Liver (tissue), 9 donors: ENCODE data around the gene PARD3. TPM values are rescaled to one million over a fixed set of nuclear protein-coding genes. Genes with fewer than 3 reads are reported as not detected.

Experiments
- DNase-seq: peaks from one replicate; pipeline ENCODE4 v3.0.0-alpha.2; 2017; ENCODE audit warnings: low spot score
- H3K27ac ChIP-seq, 2 donors: one replicate each; pipeline ENCODE4 v1.7.0; 2013; ENCODE audit warnings: inconsistent platforms in 2 of 2, low read length in 2 of 2, control low read depth in 1 of 2, low read depth in 1 of 2, mild to moderate bottlenecking in 1 of 2
- H3K27me3 ChIP-seq, 4 donors: one replicate each; pipeline versions ENCODE4 v1.6.1 to v1.7.0; 2013; ENCODE audit warnings: low read length in 3 of 4, inconsistent platforms in 1 of 4, mild to moderate bottlenecking in 1 of 4, moderate library complexity in 1 of 4; ENCODE audit not compliant: control insufficient read depth in 4 of 4, insufficient read depth in 4 of 4
- H3K36me3 ChIP-seq, 4 donors: one replicate each; pipeline versions ENCODE4 v1.6.1 to v1.7.0; 2013; ENCODE audit warnings: low read length in 3 of 4, mild to moderate bottlenecking in 3 of 4, low read depth in 1 of 4, moderate library complexity in 1 of 4; ENCODE audit not compliant: control insufficient read depth in 4 of 4, insufficient read depth in 3 of 4
- H3K4me1 ChIP-seq, 4 donors: one replicate each; pipeline versions ENCODE4 v1.6.1 to v1.7.0; 2013; ENCODE audit warnings: low read length in 3 of 4, mild to moderate bottlenecking in 3 of 4, moderate library complexity in 1 of 4; ENCODE audit not compliant: control insufficient read depth in 4 of 4, insufficient read depth in 4 of 4
- H3K4me3 ChIP-seq, 3 donors: one replicate each; pipeline versions ENCODE4 v1.6.1 to v1.7.0; 2013; ENCODE audit warnings: low read length in 3 of 3, control low read depth in 1 of 3, low read depth in 1 of 3, mild to moderate bottlenecking in 1 of 3
- H3K9ac ChIP-seq, 2 donors: one replicate each; pipeline ENCODE4 v1.7.0; 2013; ENCODE audit warnings: low read length in 2 of 2, mild to moderate bottlenecking in 2 of 2, moderate library complexity in 2 of 2, control low read depth in 1 of 2, low read depth in 1 of 2
- H3K9me3 ChIP-seq, 4 donors: one replicate each; pipeline versions ENCODE4 v1.6.1 to v1.7.0; 2013; ENCODE audit warnings: low read length in 3 of 4; ENCODE audit not compliant: control insufficient read depth in 4 of 4
- ATF3 ChIP-seq: IDR thresholded peaks from 2 replicates; pipeline ENCODE4 v1.6.1; 2016; ENCODE audit warnings: antibody characterized with exemption
- CTCF ChIP-seq: fragments of 150-350 bp; IDR thresholded peaks from 2 replicates; pipeline ENCODE4 v1.5.1; 2017; ENCODE audit warnings: improper control_type of control experiment, low read depth, low read length; ENCODE audit not compliant: missing input control
- EGR1 ChIP-seq, 2 donors: IDR thresholded peaks; 2 replicates each; pipeline ENCODE4 v1.6.1; 2016 to 2018; ENCODE audit warnings: antibody characterized with exemption in 2 of 2, low read depth in 2 of 2
- FOXA1 ChIP-seq: IDR thresholded peaks from 2 replicates; pipeline ENCODE4 v1.6.1; 2016; ENCODE audit warnings: antibody characterized with exemption
- FOXA2 ChIP-seq: IDR thresholded peaks from 2 replicates; pipeline ENCODE4 v1.6.1; 2016; ENCODE audit warnings: antibody characterized with exemption
- GABPA ChIP-seq, 2 donors: IDR thresholded peaks in 1 of 2; conservative IDR thresholded peaks in 1 of 2; 2 replicates each; pipeline ENCODE4 v1.6.1; 2016; ENCODE audit warnings: antibody characterized with exemption in 2 of 2, mild to moderate bottlenecking in 1 of 2, moderate library complexity in 1 of 2
- HNF4A ChIP-seq, 2 donors: conservative IDR thresholded peaks; 2 replicates each; pipeline ENCODE4 v1.6.1; 2016; ENCODE audit warnings: antibody characterized with exemption in 2 of 2, mild to moderate bottlenecking in 2 of 2
- HNF4G ChIP-seq: IDR thresholded peaks from 2 replicates; pipeline ENCODE4 v1.6.1; 2016; ENCODE audit warnings: antibody characterized with exemption
- JUND ChIP-seq, 2 donors: IDR thresholded peaks; 2 replicates each; pipeline ENCODE4 v1.6.1; 2016; ENCODE audit warnings: antibody characterized with exemption in 2 of 2
- MAX ChIP-seq: IDR thresholded peaks from 2 replicates; pipeline ENCODE4 v1.6.1; 2016; ENCODE audit warnings: antibody characterized with exemption
- NR2F2 ChIP-seq: IDR thresholded peaks from 2 replicates; pipeline ENCODE4 v1.6.1; 2016; ENCODE audit warnings: antibody characterized with exemption
- RAD21 ChIP-seq, 2 donors: IDR thresholded peaks; 2 replicates each; pipeline ENCODE4 v1.6.1; 2016; ENCODE audit warnings: antibody characterized with exemption in 2 of 2, mild to moderate bottlenecking in 2 of 2
- REST ChIP-seq: IDR thresholded peaks from 2 replicates; pipeline ENCODE4 v1.6.1; 2016; ENCODE audit warnings: antibody characterized with exemption, mild to moderate bottlenecking
- RXRA ChIP-seq, 2 donors: IDR thresholded peaks; 2 replicates each; pipeline ENCODE4 v1.6.1; 2017 to 2018; ENCODE audit warnings: antibody characterized with exemption in 2 of 2, mild to moderate bottlenecking in 1 of 2
- SP1 ChIP-seq: IDR thresholded peaks from 2 replicates; pipeline ENCODE4 v1.6.1; 2018; ENCODE audit warnings: antibody characterized with exemption, mild to moderate bottlenecking
- TAF1 ChIP-seq: conservative IDR thresholded peaks from 2 replicates; pipeline ENCODE4 v1.6.1; 2016; ENCODE audit warnings: antibody characterized with exemption, mild to moderate bottlenecking
- YY1 ChIP-seq: IDR thresholded peaks from 2 replicates; pipeline ENCODE4 v1.6.1; 2016; ENCODE audit warnings: antibody characterized with exemption, mild to moderate bottlenecking
- ZBTB33 ChIP-seq: IDR thresholded peaks from 2 replicates; pipeline ENCODE4 v1.6.1; 2016; ENCODE audit warnings: antibody characterized with exemption
- WGBS: extraction: QIAGEN DNeasy Blood & Tissue Kit; methylation state at CpG from one replicate; pipeline ENCODE4 v1.1.7; 2013; 5-methylcytosine and 5-hydroxymethylcytosine counted together
- polyA plus RNA-seq, 2 donors: library from polyadenylated mRNA; stranded (reverse) in 1 of 2; unstranded in 1 of 2; fragments of 200-250 nt in 1 of 2; fragments of >200 nt in 1 of 2; fragmentation: Nextera tagmentation in 1 of 2; extraction: Ambion mirVana in 1 of 2; gene quantifications; one replicate each; pipeline versions ENCODE4 v1.2.1 to v1.2.3, GENCODE V29; 2013 to 2015
- total RNA-seq, 2 donors: library from RNA; depleted of rRNA; stranded (reverse); fragments of >200 nt; gene quantifications; one replicate each; pipeline ENCODE4 v1.2.3, GENCODE V29; 2014
- donor health status: healthy.
- donor health status: healthy.
- donor health status: healthy.
- donor health status: healthy.
- donor health status: healthy.

Gene PARD3
- total and polyA plus RNA-seq, 4 donors: 12.3 to 43.8 (median 13.5) TPM

GRCh38 chr10:34479520-34480179, 335.4 kb downstream of the PARD3 start:
- DNase-seq: no peak
- no peak for TF ChIP-seq EGR1 (IDR thresholded peaks at IDR 0.05; ENCODE audit: low read depth in 2 of 2)
- TF ChIP-seq GABPA (IDR thresholded peaks at IDR 0.05 in 1 of 2, conservative IDR thresholded peaks at IDR 0.05 in 1 of 2): no peak
- peak; percentile 58 for TF ChIP-seq YY1
- TF ChIP-seq REST: no peak
- peak; percentile 76 to 78 for TF ChIP-seq HNF4A (conservative IDR thresholded peaks at IDR 0.05)
- peak; percentile 44 for TF ChIP-seq HNF4G
- peak; percentile 33 for TF ChIP-seq MAX
- peak; percentile 56 for TF ChIP-seq SP1
- peak; percentile 14 for TF ChIP-seq FOXA1
- peak; percentile 40 to 51 for TF ChIP-seq RXRA (IDR thresholded peaks at IDR 0.05)
- TF ChIP-seq RAD21 (IDR thresholded peaks at IDR 0.05): peak in 1 of 2 donors; percentile 26
- no peak for TF ChIP-seq CTCF

GRCh38 chr10:34477249-34477648, 337.8 kb downstream of the PARD3 start:
- no peak overlapping the region for H3K27ac ChIP-seq
- peaks cover 0 to 3% (median 0%) of the 10 kb centered on the region in 4 donors for H3K36me3 ChIP-seq
- H3K27me3 ChIP-seq: no peaks in the 10 kb centered on the region
- 84% methylated on average over 2 of the region's 2 CpGs for WGBS
- H3K9me3 ChIP-seq: no peaks in the 10 kb centered on the region
- no peak overlapping the region for H3K4me3 ChIP-seq
- DNase-seq: no peak
- peaks cover 0 to 10% (median 7%) of the 10 kb centered on the region in 4 donors for H3K4me1 ChIP-seq
- H3K9ac ChIP-seq: no peak overlapping the region
- TF ChIP-seq ATF3: no peak
- TF ChIP-seq GABPA (IDR thresholded peaks at IDR 0.05 in 1 of 2, conservative IDR thresholded peaks at IDR 0.05 in 1 of 2): no peak
- no peak for TF ChIP-seq RXRA (IDR thresholded peaks at IDR 0.05)
- TF ChIP-seq NR2F2: no peak
- TF ChIP-seq SP1: no peak
- no peak for TF ChIP-seq FOXA2
- TF ChIP-seq FOXA1: no peak
- TF ChIP-seq REST: no peak
- no peak for TF ChIP-seq HNF4A (conservative IDR thresholded peaks at IDR 0.05)
- TF ChIP-seq JUND (IDR thresholded peaks at IDR 0.05): no peak
- no peak for TF ChIP-seq MAX
- no peak for TF ChIP-seq EGR1 (IDR thresholded peaks at IDR 0.05; ENCODE audit: low read depth in 2 of 2)
- no peak for TF ChIP-seq YY1
- TF ChIP-seq RAD21 (IDR thresholded peaks at IDR 0.05): no peak
- TF ChIP-seq HNF4G: no peak
- no peak for TF ChIP-seq TAF1
- TF ChIP-seq ZBTB33: no peak

More at GRCh38 chr10:34479520-34480179, 335.4 kb downstream of the PARD3 start:
- Histone ChIP-seq H3K9ac (no peak overlapping the region), H3K36me3 (peaks cover 0 to 3% (median 0%) of the 10 kb centered on the region in 4 donors), H3K4me3 (no peak overlapping the region), H3K27me3 (no peaks in the 10 kb centered on the region), H3K27ac (no peak overlapping the region), H3K4me1 (peaks cover 0 to 10% (median 7%) of the 10 kb centered on the region in 4 donors), H3K9me3 (no peaks in the 10 kb centered on the region)
- WGBS: 75% methylated on average over 7 of the region's 7 CpGs
